ENCODE measurements around the gene NDUFS6.

Gene NDUFS6

DNA sequence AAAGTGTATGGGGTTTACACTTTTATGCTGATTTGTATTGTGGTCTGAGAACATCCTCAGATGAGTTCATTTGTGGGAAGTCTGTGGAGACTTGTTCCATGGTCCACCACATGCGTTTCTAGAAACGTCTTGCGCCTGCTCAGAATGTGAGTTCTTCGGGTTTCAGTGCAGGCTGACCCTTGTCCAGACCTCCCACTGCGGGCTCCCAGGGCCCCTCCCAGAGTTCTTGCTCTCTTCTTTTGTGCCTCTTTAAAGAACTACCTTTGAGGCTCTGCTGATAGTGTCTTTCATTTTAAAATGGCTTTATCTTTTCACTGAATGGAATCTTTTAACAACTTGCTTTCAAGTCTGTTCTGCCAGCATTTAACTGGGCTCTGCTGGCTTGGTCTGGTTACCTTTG, 17.6 kb downstream of the NDUFS6 start:
- no peak for DNase-seq

DNA sequence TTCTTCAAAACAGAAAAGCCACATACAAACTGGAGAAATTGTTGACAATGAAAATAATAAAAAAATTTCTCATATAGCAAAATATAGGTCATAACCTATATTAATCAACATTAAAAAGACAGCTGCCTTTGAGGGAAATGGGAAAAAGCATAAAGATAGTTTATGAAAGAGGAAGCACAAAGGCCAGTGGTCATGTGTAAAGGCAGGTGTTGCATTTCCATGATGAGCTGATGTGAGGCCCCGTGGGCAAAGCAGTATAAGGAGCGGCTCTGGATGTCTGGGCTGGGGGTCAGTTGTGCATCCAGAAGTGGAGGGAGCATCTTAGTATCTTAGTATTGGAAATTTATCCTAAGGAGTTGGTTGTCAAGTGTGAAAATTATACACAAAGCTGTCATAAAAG, 18.3 kb downstream of the NDUFS6 start:
- no peak for DNase-seq

DNA sequence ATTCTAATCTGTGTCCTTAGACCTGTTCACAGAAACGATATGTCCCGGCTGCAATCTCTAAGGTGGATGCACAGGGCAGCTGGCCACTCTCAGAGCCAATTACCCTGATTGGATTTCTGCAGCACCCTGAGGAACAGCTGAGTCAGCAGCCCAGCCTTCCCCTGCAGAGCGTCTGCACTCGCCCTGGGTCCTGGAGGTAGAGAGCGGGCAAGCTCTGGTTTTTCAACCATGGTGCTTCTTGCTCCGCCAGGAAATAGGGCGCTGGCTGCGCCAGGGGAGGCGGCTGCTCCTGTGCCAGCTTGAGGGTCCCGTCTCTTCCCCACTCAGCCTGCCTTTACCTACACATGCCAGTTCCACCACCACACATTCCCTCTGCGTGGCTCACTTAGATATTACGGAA, 19.2 kb downstream of the NDUFS6 start:
- no peak for DNase-seq

DNA sequence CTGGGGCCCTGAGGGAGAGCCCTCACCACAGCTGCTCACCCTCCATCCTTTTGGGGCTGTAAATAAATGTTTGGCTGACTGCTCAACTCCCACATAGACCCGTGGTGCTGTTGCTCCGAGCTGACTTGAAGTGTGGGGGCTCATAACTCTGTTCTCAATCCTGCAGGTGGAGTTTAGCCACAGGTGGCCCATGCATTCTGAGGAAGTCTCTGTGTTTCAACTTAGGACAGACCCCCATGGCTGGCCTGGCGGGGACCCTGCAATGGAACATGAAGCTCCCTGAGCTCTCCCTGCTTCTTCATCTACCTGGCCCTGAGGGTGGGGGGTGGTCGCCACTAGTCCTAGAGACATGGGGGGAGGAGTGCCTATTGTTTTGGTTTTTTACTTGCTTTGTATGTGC, 19.7 kb downstream of the NDUFS6 start:
- DNase-seq, result no peak

DNA sequence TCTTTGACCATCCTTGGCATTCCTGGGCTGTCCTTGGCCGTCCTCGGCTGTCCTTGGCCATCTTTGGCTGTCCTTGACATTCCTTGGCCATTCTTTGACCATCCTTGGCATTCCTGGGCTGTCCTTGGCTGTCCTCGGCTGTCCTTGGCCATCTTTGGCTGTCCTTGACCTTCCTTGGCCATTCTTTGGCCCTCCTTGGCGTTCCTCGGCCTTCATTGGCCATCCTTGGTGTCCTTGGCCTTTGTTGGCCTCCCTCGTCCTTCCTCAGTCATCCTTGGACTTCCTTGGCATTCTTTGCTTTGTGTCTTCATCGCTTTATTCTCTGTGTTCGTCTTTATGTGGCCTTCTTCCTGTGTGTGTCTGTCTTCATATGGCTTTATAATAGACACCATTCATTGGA, 20.7 kb downstream of the NDUFS6 start:
- DNase-seq, result no peak

DNA sequence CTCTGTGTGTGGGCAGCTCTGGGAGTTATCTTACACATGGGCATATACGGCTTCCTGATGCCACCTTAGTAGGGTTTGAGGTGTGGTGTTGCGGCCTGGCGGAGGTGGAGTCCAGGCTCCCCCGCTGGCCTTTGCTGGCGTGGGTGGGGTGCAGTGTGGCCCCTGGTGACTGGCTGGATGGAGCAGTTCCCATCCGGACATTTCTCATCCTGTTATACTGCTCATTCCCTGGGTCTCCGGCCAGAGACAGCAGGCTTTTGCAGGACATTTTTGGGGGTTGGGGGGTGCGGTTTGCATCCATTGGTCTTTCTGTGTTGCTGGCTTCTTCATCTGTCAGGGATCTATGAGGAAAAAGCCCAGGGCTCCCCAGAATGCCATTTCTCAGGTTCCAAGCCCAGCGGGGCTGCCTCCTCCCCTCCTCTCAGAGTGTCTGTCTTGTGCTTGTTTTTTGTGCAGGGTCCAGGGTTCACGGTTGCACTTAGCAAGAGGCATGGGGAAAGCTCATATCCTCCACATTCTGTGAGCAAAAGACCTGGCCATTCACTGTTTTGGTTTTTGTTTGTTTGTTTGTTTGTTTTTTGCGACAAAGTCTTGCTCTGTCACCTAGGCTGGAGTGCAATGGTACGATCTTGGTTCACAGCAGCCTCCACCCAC, 22.3 kb downstream of the NDUFS6 start:
- DNase-seq, result no peak

DNA sequence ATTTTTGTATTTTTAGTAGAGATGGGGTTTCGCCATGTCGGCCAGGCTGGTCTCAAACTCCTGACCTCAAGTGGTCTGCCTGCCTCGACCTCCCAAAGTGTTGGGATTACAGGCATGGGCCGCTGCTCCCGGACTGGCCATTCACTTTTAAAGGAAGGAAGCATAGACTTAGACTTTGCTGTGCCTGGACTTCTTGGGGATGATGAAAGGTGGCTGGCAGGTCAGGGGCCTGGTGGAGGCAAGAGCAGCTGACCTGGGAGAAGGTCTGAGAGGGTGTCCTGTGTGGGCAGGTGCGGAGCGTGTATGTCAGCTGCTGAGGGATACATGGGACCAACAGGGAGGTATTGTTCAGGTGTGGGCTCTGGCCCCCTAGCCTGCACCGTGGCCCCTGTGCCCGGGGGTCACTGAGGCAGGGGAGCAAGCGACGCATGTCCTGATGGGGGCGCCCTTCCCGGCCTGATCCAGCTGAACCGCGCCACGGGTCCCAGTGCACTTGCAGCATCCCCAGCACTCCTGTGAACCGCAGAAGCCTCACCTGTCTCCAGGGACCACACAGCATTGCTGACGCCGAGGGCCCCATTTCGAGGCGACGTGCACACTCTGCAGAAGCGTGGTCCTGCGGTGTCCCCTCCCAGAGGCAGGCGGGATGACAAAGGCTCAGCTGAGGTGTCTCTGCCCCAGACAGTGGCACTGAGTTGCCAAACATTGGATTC, 23.1 kb downstream of the NDUFS6 start:
- DNase-seq, result no peak

DNA sequence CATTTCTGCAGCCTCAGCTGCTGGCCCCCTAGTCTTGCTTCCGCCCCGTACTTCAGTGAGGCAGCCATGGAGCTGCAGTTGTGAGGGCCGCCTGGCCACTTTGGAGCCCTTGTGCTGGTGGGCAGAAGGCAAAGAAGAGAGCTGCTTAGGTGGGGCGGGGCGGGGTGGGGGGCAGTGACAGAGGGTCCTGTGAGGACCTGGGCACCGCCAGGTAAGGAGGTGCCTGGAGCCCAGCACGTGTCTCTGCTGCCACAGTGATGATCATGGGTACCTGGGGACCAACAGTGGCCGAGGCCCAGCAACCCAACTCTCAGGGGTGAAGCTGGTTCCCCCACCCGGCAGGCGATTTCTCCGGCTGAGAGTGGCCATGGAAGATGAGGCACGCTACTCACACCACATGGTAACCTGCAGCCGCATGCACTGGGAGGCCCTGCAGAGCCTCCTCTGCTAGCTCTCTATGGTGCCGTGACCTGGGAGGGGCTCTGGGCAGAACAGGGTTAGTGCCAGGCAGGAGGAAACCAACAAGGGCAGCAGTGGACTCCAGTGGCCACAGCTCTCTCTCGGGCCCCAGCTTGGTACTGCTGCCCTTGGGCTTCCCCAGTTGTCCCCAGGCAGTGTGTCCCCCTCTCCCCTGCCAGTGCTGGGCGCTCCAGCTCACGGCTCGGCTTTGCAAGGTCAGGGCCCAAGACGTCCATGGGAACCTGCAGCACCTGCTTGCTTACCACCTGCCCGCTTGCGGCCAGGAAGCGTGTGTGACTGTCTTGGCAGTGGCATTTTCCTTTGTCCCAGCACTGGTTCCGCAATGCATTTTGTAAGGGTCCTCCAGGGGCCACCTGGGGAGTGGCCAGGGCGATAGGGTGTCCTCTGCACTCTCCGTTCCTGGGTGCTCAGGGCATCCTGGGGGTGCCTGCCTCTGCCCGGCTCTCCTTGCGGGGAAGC, 24.0 kb downstream of the NDUFS6 start:
- DNase-seq, result no peak

DNA sequence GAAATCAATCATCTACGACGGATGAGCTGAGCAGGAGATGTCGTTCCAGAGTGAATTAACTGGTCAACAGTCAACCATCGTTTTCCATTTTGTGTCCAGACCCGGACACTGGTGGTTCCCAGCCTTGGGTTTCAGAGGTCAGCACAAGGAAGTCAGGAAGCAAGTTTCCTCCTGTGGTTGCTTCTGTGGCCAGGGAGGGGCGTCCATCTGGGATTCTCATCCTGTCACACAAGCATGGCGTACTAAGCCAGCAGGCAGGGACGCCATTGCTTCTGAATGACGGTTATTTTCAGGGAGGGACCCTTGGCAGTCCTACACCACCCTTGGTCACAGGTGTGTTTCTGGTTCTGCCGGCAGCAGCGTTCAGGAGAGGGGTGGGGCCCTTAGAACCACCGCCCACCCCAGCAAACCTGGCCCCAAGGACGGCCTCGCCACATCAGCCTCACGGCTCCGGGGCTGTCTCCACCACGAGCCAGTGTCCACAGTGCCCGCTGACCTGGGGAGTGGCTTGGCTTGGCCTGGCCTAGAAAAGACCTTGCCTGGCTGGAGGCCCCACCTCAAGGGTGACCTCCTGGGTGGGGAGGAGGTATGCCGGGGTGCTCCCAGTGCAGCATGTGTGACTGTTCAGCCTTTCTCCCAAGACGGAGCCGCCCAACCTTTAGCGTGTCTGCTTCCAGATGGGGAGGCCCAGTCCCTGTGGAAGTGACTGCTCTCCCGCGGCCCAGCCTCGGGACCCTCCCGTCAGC, 25.2 kb downstream of the NDUFS6 start:
- no peak for DNase-seq

DNA sequence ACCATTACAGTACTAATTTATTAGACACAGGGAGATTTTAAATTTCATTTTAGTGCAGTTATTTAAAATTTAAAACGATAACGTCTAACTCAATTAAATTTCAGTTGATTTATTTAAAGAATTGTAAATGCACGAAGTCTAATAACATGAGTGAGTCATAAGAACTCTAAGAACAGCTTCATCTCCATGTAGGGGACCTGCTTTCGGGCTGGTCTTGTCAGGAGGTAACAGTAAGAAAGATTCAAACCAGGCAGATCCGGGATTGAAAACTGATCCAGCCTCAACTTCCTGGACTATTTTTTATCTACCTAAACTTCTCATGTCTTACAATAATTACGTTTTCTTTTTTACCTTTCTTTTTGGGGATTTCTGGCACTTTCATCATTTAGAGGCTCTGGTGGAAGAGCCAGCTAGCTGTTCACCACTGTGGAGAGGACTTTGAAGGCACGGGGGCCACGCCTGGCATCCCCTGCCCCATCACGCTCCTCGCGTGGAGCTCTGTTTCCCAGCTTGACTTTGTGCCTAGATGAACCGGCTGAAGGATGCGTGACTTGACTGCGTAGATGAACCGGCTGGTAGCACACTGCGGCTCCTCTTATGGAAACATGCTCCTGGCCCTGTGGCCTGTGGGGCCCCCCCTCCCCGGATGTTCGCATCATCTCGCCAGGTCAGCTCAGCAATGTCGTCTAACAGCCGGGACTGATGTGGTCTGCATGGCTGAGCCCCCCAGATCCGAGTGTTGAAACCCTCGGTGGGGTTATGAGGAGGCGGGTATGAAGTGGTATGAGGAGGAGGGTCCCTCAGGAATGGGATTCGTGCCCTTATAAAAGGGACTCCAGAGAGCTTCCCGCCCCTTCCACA, 26.0 kb downstream of the NDUFS6 start:
- DNase-seq, result no peak

DNA sequence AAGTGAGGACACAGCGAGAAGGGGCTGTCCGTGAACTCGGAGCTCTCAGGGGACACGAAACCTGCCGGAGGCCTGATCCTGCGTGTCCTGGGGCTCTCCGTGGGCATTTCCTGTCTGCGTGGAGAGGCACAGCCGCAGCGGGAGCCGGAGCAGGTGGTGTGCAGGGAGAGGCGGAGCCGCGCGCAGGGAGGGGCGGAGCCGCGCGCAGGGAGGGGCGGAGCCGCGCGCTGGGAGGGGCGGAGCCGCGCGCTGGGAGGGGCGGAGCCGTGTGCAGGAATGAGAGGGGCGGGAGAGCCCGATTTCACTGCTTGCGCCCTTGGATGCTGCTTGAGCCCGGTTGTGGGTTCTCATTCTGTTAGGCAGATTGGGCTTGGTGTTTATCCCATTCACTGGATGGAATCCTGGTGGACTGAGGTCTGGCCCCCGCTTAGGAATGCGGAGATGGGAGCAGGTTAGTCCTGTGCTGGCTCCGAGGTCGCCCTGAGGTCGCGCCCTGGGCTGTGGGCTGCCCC, 26.7 kb downstream of the NDUFS6 start:
- no peak for DNase-seq

DNA sequence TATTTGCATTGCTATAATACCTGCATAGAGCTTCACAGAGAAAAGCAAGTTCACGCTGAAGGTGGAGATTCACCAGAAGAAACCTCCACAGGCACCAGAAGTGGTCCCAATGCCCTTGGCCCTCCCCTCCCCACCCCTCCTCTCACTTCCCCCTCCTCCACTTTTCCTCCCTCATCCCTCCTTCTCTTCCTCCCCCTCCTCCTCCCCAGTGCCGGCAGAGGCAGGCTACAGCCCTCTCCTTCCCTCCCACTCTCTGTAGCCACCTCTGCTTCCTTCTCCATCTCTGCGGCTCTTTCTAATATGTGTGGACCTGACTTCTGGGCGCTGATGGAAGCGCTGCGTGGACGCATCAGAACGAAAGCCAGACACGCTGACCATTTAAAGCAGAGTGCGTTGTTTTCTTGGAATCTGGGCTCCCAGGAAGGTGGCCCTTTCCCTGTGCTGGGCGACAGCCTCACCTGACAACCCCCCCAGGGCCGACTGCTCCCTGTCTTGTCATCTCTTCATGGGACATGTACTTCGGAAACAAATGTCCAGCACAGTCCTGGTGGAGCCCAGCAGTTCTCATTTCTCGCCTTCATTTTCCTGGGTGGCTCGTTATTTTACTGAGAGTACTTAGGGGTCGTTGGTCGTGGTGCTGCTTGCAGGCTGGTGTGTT, 29.5 kb downstream of the NDUFS6 start:
- no peak for DNase-seq

DNA sequence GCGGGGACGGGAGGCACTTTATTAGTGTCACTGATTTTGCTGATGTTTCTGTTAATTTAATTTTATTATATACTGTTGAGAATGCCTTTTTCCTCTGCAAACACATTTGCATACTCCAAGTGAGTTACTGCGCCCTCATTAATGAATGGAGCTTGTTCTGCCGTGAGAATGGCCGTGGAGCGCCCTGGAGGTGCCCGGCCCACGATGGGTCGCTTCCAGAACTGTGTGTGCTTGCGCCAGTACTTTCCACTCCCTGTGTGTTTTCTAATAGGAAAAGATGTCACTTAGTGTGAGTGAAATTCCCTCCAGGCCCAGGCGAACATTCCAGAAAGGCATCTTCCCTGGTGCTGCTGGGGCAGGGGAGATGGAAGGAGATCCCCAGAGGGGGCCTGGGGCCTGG, 30.1 kb downstream of the NDUFS6 start:
- no peak for DNase-seq

DNA sequence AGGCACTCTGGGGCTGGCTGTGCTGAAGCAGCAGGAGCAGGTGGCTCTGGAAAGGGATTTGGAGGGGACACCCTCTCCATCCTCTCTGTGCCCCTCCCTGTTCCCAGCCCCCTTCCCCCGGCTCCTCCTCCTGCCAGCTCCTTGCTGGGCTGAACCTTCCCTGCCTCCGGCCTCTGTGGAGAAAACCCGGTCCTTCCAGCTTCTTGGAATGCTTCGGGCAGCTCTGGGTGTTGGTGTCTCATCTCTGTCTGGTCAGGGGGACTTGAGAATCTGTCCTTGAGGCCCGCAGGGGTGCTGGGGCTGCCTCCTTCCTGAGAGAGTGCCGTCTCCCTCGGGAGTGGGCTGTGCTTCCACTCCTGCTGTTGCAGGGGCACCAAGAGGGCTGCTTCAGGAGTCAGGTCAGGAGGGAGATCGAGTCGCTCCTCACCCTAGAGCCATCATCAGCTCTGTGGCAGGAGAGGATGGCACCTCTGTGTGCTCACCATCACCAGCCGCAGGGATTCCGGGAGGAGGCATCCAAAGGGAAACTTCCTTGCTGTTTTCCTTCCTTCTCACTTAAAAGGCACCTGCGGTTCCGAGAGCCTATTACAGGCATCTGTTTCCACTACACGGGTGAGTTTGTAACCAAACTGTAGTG, 30.6 kb downstream of the NDUFS6 start:
- DNase-seq, result no peak

DNA sequence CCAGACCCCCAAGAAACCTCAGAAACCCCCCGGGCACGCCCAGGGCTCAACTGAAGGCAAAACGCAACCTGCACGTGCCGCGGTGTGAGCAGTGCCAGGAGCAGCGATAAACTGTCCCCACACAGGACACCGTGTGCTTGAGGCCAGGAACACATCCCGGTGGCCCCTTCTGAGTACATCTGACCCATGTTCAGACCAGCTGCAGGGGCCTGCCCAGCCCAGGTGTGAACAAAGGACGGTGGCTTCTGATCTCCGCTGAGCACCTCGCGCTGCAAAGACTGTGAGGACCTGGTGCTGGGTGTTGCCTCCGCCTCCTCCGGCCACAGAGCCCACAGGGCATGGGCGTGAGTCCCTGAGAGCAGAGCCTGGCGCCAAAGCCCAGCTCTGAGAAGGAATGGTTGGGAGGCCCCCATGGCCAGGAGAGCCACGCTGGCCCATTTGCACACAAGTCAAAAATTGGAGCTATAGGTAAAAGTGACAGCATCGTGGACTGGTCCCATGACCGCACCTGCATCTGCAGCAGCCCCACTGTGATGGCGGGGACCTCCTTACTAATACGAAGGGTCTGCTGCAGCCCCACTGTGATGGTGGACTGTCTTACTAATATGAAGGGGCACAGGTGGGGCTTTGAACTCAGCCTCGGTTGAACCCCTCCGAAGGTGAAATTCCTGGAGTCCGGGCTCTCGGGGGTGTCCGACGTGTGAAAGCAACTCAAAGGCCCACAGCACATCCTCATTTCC, 31.5 kb downstream of the NDUFS6 start:
- DNase-seq, result no peak

DNA sequence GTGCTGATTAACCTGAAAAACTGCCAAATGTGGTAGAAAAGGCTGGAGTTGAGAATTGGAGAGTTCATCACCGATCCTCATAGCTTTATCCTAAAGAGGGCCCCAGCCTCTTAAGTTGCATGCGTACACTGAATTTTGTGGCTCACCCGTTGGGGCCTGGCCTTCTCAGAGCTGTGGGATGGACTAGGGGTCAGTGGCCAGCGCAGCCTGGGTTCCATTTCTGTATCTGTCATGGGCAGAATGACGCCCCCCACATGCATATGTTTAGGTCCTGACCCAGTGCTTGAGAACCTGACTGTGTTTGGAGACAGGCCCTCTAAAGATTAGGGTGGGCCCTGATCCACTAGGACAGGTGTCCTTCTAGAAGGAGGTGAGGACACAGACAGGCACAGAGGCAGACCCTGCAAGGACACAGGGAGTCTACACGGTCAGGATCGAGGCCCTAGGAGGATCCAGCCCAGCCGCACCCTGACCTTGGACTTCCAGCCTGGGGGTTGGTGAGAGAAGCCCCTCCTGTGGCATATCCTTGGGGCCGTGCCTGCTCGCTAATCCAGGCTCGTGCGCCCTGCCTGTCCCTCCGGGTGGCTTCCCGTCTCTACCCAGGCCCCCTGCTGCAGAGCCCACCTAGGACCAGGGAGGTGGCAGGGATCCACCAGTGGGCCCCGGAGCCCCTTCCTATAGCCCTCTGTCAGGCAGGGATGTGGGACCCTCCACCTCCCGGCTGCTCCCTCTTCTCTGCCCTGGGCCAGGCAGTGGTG, 32.2 kb downstream of the NDUFS6 start:
- DNase-seq, result no peak

DNA sequence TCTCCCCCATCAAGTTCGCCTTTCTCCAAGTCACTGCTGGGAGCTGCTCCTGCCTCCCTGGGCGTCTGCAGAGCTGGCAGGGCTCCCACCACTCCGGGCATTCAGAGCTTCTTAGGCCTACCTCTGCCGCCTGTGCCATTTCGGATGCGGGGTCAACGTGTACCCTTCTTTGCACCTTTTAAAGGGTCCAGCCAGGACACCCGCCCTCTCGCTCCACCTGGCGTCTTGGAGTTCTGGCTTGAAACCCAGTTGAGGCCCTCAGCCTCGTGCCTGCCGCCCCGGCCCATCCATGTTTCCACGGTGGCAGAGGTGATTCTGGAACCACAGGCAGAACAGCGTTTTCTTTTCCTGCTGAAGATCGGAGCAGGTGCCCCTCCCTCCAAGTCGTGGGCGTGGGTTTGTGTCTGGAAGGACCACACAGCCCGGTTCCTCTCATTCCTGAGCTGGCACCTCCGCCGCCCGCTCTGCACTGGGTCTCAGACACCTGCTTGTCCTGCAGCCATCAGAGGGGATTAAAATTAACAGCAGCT, 32.9 kb downstream of the NDUFS6 start:
- no peak for DNase-seq

DNA sequence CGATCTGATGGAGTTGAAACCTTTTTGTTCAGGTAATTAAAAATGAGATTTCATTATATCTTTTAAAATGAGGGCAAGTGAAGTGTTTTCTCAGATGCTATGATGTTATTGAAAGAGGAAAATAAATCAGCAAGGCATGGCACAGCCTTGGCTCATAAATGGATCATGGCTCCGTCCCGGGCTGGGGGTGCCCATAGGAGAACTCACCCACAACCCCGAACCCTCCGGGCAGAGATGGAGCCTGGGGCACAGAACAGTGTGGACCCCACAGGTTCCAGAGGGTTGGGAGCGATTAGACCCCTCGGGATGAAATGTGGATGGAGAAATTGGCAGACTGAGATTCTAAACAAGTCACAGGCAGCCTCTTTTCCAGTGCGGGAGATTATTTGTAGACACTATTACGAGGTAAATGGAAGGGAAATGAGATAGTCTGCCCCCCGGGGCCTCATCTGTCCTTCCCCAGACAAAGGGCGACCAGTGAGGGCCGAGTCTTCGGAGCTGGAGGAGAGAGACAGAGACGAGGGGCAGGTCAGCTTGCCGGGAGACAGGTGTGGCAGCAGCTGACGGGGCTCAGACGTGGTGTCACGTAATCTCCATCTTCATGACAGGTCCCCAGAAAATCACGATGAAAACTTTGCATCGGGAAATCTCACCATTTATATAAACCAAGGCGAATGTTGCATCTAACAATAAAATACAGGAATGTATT, 33.7 kb downstream of the NDUFS6 start:
- DNase-seq, result no peak
